Prostate gland (tissue), 2 donors: ENCODE measurements around the gene FAM131A.

Experiments used
- CTCF ChIP-seq, 4 experiments: fragments of 200-600 bp in 2 of 4; fragments of 450-650 bp in 2 of 4; sonication (generic) in 2 of 4; IDR thresholded peaks; 1 replicate in 3 of 4; 2 replicates in 1 of 4; pipeline ENCODE4 v1.5.1; 2016 to 2019; ENCODE audit warnings: antibody characterized with exemption in 4 of 4, mild to moderate bottlenecking in 2 of 4, moderate library complexity in 2 of 4
- POLR2A ChIP-seq: fragments of 450-650 bp; IDR thresholded peaks from one replicate; pipeline ENCODE4 v1.6.1; 2016; ENCODE audit warnings: antibody characterized with exemption, mild to moderate bottlenecking

- TF ChIP-seq CTCF (IDR thresholded peaks at IDR 0.05) (no peak), POLR2A (no peak)
Observed at GRCh38 chr3:184380627-184381260, 43.3 kb downstream of the FAM131A start.
